A549 treated with Mapracorat at 1 μM for 4 hours (cell line): Measurements from ENCODE around the gene GPR137. TPM values are rescaled to one million over a fixed set of nuclear protein-coding genes. Genes with fewer than 3 reads are reported as not detected.

Source experiments
- total RNA-seq: library from RNA; stranded (reverse); fragments of 200-300 nt; extraction: Qiagen RNA extraction; gene quantifications from 5 replicates; pipeline ENCODE4 v1.2.3, GENCODE V29; 2022

GPR137 gene
- total RNA-seq = 31.9 to 53.0 TPM (median 47.6 TPM) in 5 replicates

GRCh38 chr11:64284962-64285884 lies at the start of gene GPR137:
GPR137 (plus strand) TSS chr11:64285848; CDS start chr11:64286525, 677 bp downstream.

GRCh38 chr11:64240435-64241240 lies 45.0 kb upstream of the GPR137 start, which contains the start of gene FKBP2:
FKBP2 (plus strand) TSS chr11:64241095; CDS start chr11:64242388, 1,293 bp downstream.

GRCh38 chr11:64246871-64247728 lies 38.5 kb upstream of the GPR137 start, which contains the start of gene PPP1R14B:
PPP1R14B (minus strand) TSS chr11:64246943; CDS start chr11:64246673, 270 bp downstream.

GRCh38 chr11:64251016-64251752 lies 34.5 kb upstream of the GPR137 start, which contains the start of gene PLCB3:
PLCB3 (plus strand) TSS chr11:64251530; CDS start chr11:64251650, 120 bp downstream.

GRCh38 chr11:64284048-64284961 lies 1.3 kb upstream of the GPR137 start, which contains the start of gene BAD:
BAD (minus strand) TSS chr11:64284665; CDS start chr11:64284368, 297 bp downstream.

GRCh38 chr11:64291262-64291751 lies 5.7 kb downstream of the GPR137 start, which contains the start of gene KCNK4:
KCNK4 (plus strand) TSS chr11:64291302; CDS start chr11:64293019, 1,717 bp downstream.

GRCh38 chr11:64299847-64300648 lies 14.4 kb downstream of the GPR137 start, which contains the start of gene CATSPERZ:
CATSPERZ (plus strand) TSS chr11:64300358; CDS start chr11:64300411, 53 bp downstream.

GRCh38 chr11:64305075-64305690 lies 19.5 kb downstream of the GPR137 start, which contains the start of gene ESRRA:
ESRRA (plus strand) TSS chr11:64305524; CDS start chr11:64307180, 1,656 bp downstream.

GRCh38 chr11:64317325-64317960 lies 31.8 kb downstream of the GPR137 start, which contains the start of gene TRMT112:
TRMT112 (minus strand) TSS chr11:64317559; CDS start chr11:64317526, 33 bp downstream.

GRCh38 chr11:64317961-64318765 lies 32.5 kb downstream of the GPR137 start, which contains the start of gene PRDX5:
PRDX5 (plus strand) TSS chr11:64318121; CDS start chr11:64318216, 95 bp downstream.

Other genes starting within 250 kb of the GPR137 start
- 0.03 to 0.10 TPM (median 0.06 TPM) in 4 of 5 replicates, not detected in the other for gene FLRT1, start 249.9 kb upstream of the GPR137 start, total RNA-seq
- 11.4 to 17.0 TPM (median 13.6 TPM) in 5 replicates for gene MACROD1, start 119.7 kb upstream of the GPR137 start, total RNA-seq
- 221 to 250 TPM (median 241 TPM) in 5 replicates for gene STIP1, start 99.7 kb upstream of the GPR137 start, total RNA-seq
- gene FERMT3, start 79.1 kb upstream of the GPR137 start, total RNA-seq = 0.52 to 2.3 TPM (median 1.5 TPM) in 5 replicates
- gene TRPT1, start 59.7 kb upstream of the GPR137 start, total RNA-seq = 19.7 to 25.1 TPM (median 23.2 TPM) in 5 replicates
- 30.1 to 40.4 TPM (median 39.0 TPM) in 5 replicates for gene NUDT22, start 59.6 kb upstream of the GPR137 start, total RNA-seq
- 17.3 to 22.9 TPM (median 19.6 TPM) in 5 replicates for gene DNAJC4, start 55.3 kb upstream of the GPR137 start, total RNA-seq
- gene VEGFB, start 51.3 kb upstream of the GPR137 start, total RNA-seq = 34.1 to 50.0 TPM (median 49.1 TPM) in 5 replicates
- 124 to 151 TPM (median 130 TPM) in 5 replicates for gene FKBP2, start 44.8 kb upstream of the GPR137 start, total RNA-seq
- 240 to 390 TPM (median 370 TPM) in 5 replicates for gene PPP1R14B, start 38.9 kb upstream of the GPR137 start, total RNA-seq
- gene PLCB3, start 34.3 kb upstream of the GPR137 start, total RNA-seq = 16.0 to 22.8 TPM (median 20.0 TPM) in 5 replicates
- gene BAD, start 1.2 kb upstream of the GPR137 start, total RNA-seq = 72.9 to 96.6 TPM (median 94.9 TPM) in 5 replicates
- gene KCNK4, start 5.5 kb downstream of the GPR137 start, total RNA-seq = not detected in 5 replicates
- 1.7 to 2.7 TPM (median 2.4 TPM) in 5 replicates for gene CATSPERZ, start 14.5 kb downstream of the GPR137 start, total RNA-seq
- 35.7 to 60.9 TPM (median 58.2 TPM) in 5 replicates for gene ESRRA, start 19.7 kb downstream of the GPR137 start, total RNA-seq
- gene TRMT112, start 31.7 kb downstream of the GPR137 start, total RNA-seq = 391 to 479 TPM (median 434 TPM) in 5 replicates
- 399 to 495 TPM (median 464 TPM) in 5 replicates for gene PRDX5, start 32.3 kb downstream of the GPR137 start, total RNA-seq
- 8.6 to 11.4 TPM (median 10.3 TPM) in 5 replicates for gene CCDC88B, start 54.4 kb downstream of the GPR137 start, total RNA-seq
- gene RPS6KA4, start 73.3 kb downstream of the GPR137 start, total RNA-seq = 46.3 to 68.4 TPM (median 63.4 TPM) in 5 replicates